HG03342 (cell line): Measurements from ENCODE around the gene SRSF3.
"Not testable (repeated sequence)": the region's sequence is repeated elsewhere in the genome, so short reads cannot be mapped to it uniquely, and the experiment has no call there.

Experiments
- ATAC-seq: cut with Tn5 transposase; IDR thresholded peaks from one replicate; pipeline ENCODE4 v1.9.1; 2021; ENCODE audit warnings: mild to moderate bottlenecking, moderate library complexity; ENCODE audit not compliant: unreplicated experiment

The SRSF3 gene

GRCh38 chr6:36594029-36594815 lies at the start of gene SRSF3:
SRSF3 (plus strand) TSS chr6:36594362; CDS start chr6:36596763, 2,401 bp downstream.
- ATAC-seq = peak; percentile 78

GRCh38 chr6:36545767-36546307 lies 48.3 kb upstream of the SRSF3 start:
- no peak for ATAC-seq

- ATAC-seq = no peak
Observed at GRCh38 chr6:36546308-36546919, 47.7 kb upstream of the SRSF3 start.

- ATAC-seq = peak; percentile 77
Observed at GRCh38 chr6:36546920-36547645, 47.1 kb upstream of the SRSF3 start, which contains the start of gene STK38. STK38 (minus strand) TSS chr6:36547479; CDS start chr6:36540202, 7,277 bp downstream.

GRCh38 chr6:36547646-36548400 lies 46.3 kb upstream of the SRSF3 start:
- ATAC-seq = no peak

GRCh38 chr6:36548401-36548743 lies 45.8 kb upstream of the SRSF3 start:
- ATAC-seq = no peak

GRCh38 chr6:36550473-36551000 lies 43.6 kb upstream of the SRSF3 start:
- ATAC-seq = no peak

GRCh38 chr6:36555750-36556252 lies 38.4 kb upstream of the SRSF3 start:
- no peak for ATAC-seq

- no peak for ATAC-seq
Observed at GRCh38 chr6:36556281-36556680, 37.9 kb upstream of the SRSF3 start.

GRCh38 chr6:36559011-36559793 lies 35.0 kb upstream of the SRSF3 start:
- ATAC-seq = no peak

GRCh38 chr6:36560822-36561221 lies 33.3 kb upstream of the SRSF3 start:
- ATAC-seq = no peak

GRCh38 chr6:36563237-36563927 lies 30.8 kb upstream of the SRSF3 start:
- no peak for ATAC-seq

- no peak for ATAC-seq
Observed at GRCh38 chr6:36563928-36564284, 30.3 kb upstream of the SRSF3 start.

- no peak for ATAC-seq
Observed at GRCh38 chr6:36566418-36566905, 27.7 kb upstream of the SRSF3 start.

GRCh38 chr6:36570264-36570663 lies 23.9 kb upstream of the SRSF3 start:
- no peak for ATAC-seq

- ATAC-seq = no peak
Observed at GRCh38 chr6:36571122-36572043, 22.8 kb upstream of the SRSF3 start.

- not testable (repeated sequence) for ATAC-seq
Observed at GRCh38 chr6:36572353-36573311, 21.5 kb upstream of the SRSF3 start.
